Heart left ventricle (tissue), 16 donors: ENCODE results near the gene NKIRAS1. TPM values are rescaled to one million over a fixed set of nuclear protein-coding genes. Genes with fewer than 3 reads are reported as not detected.
A peak's percentile ranks its signal among the peaks of the same experiment; 100 is the strongest.
"Not testable (repeated sequence)": the region's sequence is repeated elsewhere in the genome, so short reads cannot be mapped to it uniquely, and the experiment has no call there.

Experiments
- ATAC-seq, 4 donors: fragments of 200-7000 bp; cut with Tn5 transposase; one replicate each; pipeline ENCODE4 v1.9.1; 2020 to 2022; ENCODE audit warnings: moderate library complexity in 4 of 4, mild to moderate bottlenecking in 3 of 4, moderate number of reproducible peaks in 1 of 4
- DNase-seq, 5 donors: peaks; one replicate each; pipeline ENCODE4 v3.0.0-alpha.2; 2020
- H3K27ac ChIP-seq, 12 donors: fragments of 200-600 bp; sonication (generic) in 4 of 12; one replicate each; pipeline versions ENCODE4 v1.5.0 to v1.8.0; 2016 to 2022; ENCODE audit warnings: mild to moderate bottlenecking in 2 of 12
- H3K27me3 ChIP-seq, 9 donors: fragments of 200-600 bp; sonication (generic) in 2 of 9; one replicate each; pipeline versions ENCODE4 v1.5.1 to v1.8.0; 2016 to 2022; ENCODE audit warnings: mild to moderate bottlenecking in 3 of 9
- H3K36me3 ChIP-seq, 9 donors: fragments of 200-600 bp; sonication (generic) in 2 of 9; one replicate each; pipeline versions ENCODE4 v1.5.0 to v1.8.0; 2018 to 2022; ENCODE audit warnings: mild to moderate bottlenecking in 2 of 9
- H3K4me1 ChIP-seq, 12 donors: fragments of 200-600 bp; sonication (generic) in 4 of 12; one replicate each; pipeline versions ENCODE4 v1.5.0 to v1.8.0; 2016 to 2022; ENCODE audit warnings: mild to moderate bottlenecking in 3 of 12
- H3K4me3 ChIP-seq, 12 donors: fragments of 200-600 bp; sonication (generic) in 4 of 12; one replicate each; pipeline versions ENCODE4 v1.5.0 to v1.8.0; 2017 to 2022; ENCODE audit warnings: mild to moderate bottlenecking in 9 of 12, moderate library complexity in 4 of 12
- H3K9me3 ChIP-seq, 12 donors: fragments of 200-600 bp; sonication (generic) in 4 of 12; one replicate each; pipeline versions ENCODE4 v1.5.0 to v1.8.0; 2016 to 2022; ENCODE audit warnings: mild to moderate bottlenecking in 1 of 12
- POLR2A ChIP-seq, 2 donors: fragments of 450-650 bp; IDR thresholded peaks; one replicate each; pipeline ENCODE4 v1.6.1; 2017; ENCODE audit warnings: antibody characterized with exemption in 2 of 2, mild to moderate bottlenecking in 2 of 2, moderate library complexity in 2 of 2
- WGBS, 4 donors: extraction: QIAGEN DNeasy Blood & Tissue Kit in 2 of 4; methylation state at CpG; one replicate each; pipeline versions ENCODE4 v1.1.5 to v1.1.7; 2013 to 2018; 5-methylcytosine and 5-hydroxymethylcytosine counted together
- intact Hi-C, 10 donors: fragments of 100-400 bp; cut with DNase I; formaldehyde crosslinking; loops; one replicate each; pipeline versions ENCODE4 v1.11.1 to v1.14.2; 2022
- polyA plus RNA-seq, 2 donors: library from polyadenylated mRNA; stranded (reverse); fragments of 200-250 nt; gene quantifications; one replicate each; pipeline ENCODE4 v1.2.3, GENCODE V29; 2013
- total RNA-seq, 9 donors: library from RNA; depleted of rRNA in 2 of 9; stranded (reverse); fragments of >200 nt in 2 of 9; fragmentation: NEBNext Ultra II Directional in 3 of 9; extraction: Animal tissue kit (Norgen Biotek cat#: 25700) in 3 of 9; gene quantifications; one replicate each; pipeline versions ENCODE4 v1.1.0 to v1.2.4, GENCODE V29; 2016 to 2023
- TF ChIP-seq, protein P1 (sequence below), 12 donors: fragments of 200-600 bp; sonication (generic) in 4 of 12; IDR thresholded peaks; one replicate each; pipeline versions ENCODE4 v1.5.0 to v1.8.0; 2018 to 2022; ENCODE audit warnings: antibody characterized with exemption in 12 of 12, mild to moderate bottlenecking in 5 of 12
- donor health status: ischemic (EF 13 %, LVEDD 7.1; RV severe dilation, severe dysfunction).
- donor health status: healthy with polysubstance abuse.
- donor health status: DM: no; HTN: yes; CAD: no.
- donor health status: DM: no; HTN: no; CAD: no.
- donor health status: ischemic (EF 25% LVEDD 6.9; RV normal size, moderate dysfunction).
- donor health status: ischemic (EF 25% LVEDD 5.7; RV mildly dilated, moderate dysfunction).
- donor health status: healthy.
- donor health status: DM: yes; HTN: yes; CAD: no.
- donor health status: ischemic (EF 35%, LVEDD 5.7; RV mildly dilated, moderate dysfunction).
- donor health status: nonischemic (EF 11% LVEDD 7.7; RV severe dilation, severe dysfunction).
- donor health status: DM: yes; HTN: yes; CAD: no.
- donor health status: PGD.
- donor health status: ischemic (EF 29% LVEDD 5.4; RV normal size, mild dysfunction).
- donor health status: nonischemic (EF 23%, LVEDD 6.1; RV moderate dilation, normal function).

The NKIRAS1 gene
- total and polyA plus RNA-seq, 11 donors = 13.3 to 23.2 (median 17.8) TPM

DNA sequence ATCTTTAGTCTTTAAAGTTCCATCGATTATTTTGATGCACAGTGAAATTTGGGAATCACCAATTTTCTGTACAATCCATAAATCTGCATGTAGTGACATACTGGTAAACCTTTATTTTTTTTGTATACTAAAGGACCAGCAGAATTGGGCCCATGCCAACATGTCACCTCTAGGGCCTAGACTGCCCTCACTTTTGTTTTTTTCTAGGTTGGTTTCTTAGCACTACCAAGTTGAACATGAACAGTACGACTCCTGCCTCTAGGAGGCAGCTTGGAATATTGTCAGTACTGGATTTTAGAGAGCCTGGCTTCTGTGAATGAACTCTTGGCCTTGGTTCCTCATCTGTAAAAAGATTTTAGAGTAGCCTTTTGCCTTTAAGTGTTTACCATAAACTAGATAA is 32.3 kb downstream of the NKIRAS1 start:
- peak in 1 of 4 donors; percentile 41 for ATAC-seq
- no peak overlapping the region for H3K4me3 ChIP-seq
- peaks cover 0 to 17% (median 5%) of the 10 kb centered on the region in 9 donors for H3K36me3 ChIP-seq
- H3K27ac ChIP-seq = no peak overlapping the region
- WGBS, 4 donors = 89 to 96% (median 94%) methylated on average over 2 of the region's 2 CpGs
- H3K9me3 ChIP-seq = no peaks in the 10 kb centered on the region
- peaks cover 0 to 28% (median 17%) of the 10 kb centered on the region in 12 donors for H3K4me1 ChIP-seq
- H3K27me3 ChIP-seq = no peaks in the 10 kb centered on the region
- no peak for DNase-seq
- intact Hi-C loops = loop anchor here in 1 of 10 donors (10.0 kb wide), 1 partner anchor 350 kb away; no protein-coding TSS in a partner anchor
- no peak for TF ChIP-seq POLR2A (IDR thresholded peaks at IDR 0.05)
- TF ChIP-seq, protein P1, sequence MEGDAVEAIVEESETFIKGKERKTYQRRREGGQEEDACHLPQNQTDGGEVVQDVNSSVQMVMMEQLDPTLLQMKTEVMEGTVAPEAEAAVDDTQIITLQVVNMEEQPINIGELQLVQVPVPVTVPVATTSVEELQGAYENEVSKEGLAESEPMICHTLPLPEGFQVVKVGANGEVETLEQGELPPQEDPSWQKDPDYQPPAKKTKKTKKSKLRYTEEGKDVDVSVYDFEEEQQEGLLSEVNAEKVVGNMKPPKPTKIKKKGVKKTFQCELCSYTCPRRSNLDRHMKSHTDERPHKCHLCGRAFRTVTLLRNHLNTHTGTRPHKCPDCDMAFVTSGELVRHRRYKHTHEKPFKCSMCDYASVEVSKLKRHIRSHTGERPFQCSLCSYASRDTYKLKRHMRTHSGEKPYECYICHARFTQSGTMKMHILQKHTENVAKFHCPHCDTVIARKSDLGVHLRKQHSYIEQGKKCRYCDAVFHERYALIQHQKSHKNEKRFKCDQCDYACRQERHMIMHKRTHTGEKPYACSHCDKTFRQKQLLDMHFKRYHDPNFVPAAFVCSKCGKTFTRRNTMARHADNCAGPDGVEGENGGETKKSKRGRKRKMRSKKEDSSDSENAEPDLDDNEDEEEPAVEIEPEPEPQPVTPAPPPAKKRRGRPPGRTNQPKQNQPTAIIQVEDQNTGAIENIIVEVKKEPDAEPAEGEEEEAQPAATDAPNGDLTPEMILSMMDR (IDR thresholded peaks at IDR 0.05) = peak in 1 of 12 donors; percentile 12

DNA sequence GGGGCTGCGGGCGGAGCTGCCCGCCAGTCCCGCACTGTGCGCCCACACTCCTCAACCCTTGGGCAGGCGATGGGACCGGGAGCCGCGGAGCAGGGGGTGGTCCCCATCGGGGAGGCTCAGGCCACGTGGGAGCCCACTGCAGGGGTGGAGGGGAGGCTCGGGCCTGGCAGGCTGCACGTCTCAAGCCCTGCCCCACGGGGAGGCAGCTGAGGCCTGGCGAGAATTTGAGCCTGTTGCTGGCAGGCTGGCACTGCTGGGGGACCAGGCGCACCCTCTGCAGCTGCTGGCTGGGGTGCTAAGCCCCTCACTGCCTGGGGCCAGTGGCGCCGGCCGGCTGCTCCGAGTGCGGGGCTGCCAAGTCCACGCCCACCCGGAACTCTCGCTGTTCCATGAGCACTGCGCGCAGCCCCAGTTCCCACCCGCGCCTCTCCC is 34.3 kb downstream of the NKIRAS1 start:
- no peaks in the 10 kb centered on the region for H3K27me3 ChIP-seq
- peaks cover 0 to 25% (median 11%) of the 10 kb centered on the region in 12 donors for H3K4me1 ChIP-seq
- TF ChIP-seq, protein P1 (IDR thresholded peaks at IDR 0.05) = no peak
- TF ChIP-seq POLR2A (IDR thresholded peaks at IDR 0.05) = no peak
- H3K9me3 ChIP-seq = no peaks in the 10 kb centered on the region
- no peak for DNase-seq
- peak in 2 of 4 donors; percentile 24 to 26 for ATAC-seq
- intact Hi-C loops = loop anchor here in 1 of 10 donors (10.0 kb wide), 1 partner anchor 352 kb away; no protein-coding TSS in a partner anchor
- H3K36me3 ChIP-seq = peaks cover 0 to 16% (median 0%) of the 10 kb centered on the region in 9 donors
- H3K4me3 ChIP-seq = no peak overlapping the region
- 96 to 98% (median 97%) methylated on average over 13 to 28 of the region's 28 CpGs for WGBS, 4 donors
- H3K27ac ChIP-seq = no peak overlapping the region

DNA sequence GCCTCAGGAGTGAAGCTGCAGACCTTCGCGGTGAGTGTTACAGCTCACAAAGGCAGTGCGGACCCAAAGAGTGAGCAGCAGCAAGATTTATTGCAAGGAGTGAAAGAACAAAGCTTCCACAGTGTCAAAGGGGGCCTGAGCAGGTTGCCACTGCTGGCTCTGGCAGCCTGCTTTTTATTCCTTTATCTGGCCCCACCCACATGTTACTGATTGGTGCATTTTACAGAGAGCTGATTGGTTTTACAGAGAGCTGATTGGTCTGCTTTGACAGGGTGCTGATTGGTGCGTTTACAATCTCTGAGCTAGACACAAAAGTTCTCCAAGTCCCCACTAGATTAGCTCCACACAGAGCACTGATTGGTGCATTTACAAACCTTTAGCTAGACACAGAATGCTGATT is 34.8 kb downstream of the NKIRAS1 start:
- H3K27ac ChIP-seq, DNase-seq, ATAC-seq, H3K4me3 ChIP-seq, H3K9me3 ChIP-seq, H3K27me3 ChIP-seq: not testable (repeated sequence)
- 86 to 100% (median 98%) methylated on average over 4 of the region's 4 CpGs for WGBS, 4 donors
- H3K4me1 ChIP-seq = peaks cover 0 to 29% (median 16%) of the 10 kb centered on the region in 12 donors
- intact Hi-C loops = loop anchor here in 1 of 10 donors (10.0 kb wide), 1 partner anchor 353 kb away; no protein-coding TSS in a partner anchor
- H3K36me3 ChIP-seq = peaks cover 0 to 16% (median 0%) of the 10 kb centered on the region in 9 donors

DNA sequence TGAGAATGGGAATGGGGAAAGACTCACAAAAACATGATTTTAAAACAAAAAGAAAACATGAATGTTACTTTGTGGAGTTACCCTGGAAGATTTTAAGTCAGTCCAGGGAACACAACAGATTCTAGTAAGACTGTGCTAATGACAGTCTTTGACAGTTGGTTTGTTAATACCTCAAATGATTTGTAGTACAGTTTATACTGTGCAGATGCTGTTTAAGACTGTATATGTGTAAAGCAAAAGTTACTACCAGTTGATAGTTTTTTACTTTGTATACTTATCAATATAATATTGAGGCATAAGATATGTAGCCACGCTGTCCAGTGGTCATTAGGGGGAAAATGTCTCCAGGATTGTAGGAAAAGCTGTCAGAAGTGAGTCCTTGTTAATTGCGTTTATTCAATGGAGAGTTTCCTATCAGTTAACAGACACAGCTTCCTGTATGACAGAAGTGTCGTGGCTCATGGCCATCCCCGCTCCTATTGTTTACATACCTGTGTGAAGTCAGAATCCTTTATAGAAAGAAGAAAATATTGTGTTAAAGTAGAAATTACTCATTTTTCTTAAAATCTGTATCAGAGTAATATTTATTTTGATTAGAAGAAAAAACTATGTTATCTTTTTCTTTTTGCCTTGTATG is 36.0 kb downstream of the NKIRAS1 start:
- Histone ChIP-seq H3K4me3 (no peak overlapping the region), H3K27me3 (no peaks in the 10 kb centered on the region), H3K27ac (no peak overlapping the region), H3K4me1 (peaks cover 0 to 39% (median 21%) of the 10 kb centered on the region in 12 donors), H3K36me3 (peaks cover 0 to 16% (median 0%) of the 10 kb centered on the region in 9 donors), H3K9me3 (no peaks in the 10 kb centered on the region)
- DNase-seq (no peak), ATAC-seq (no peak)
- WGBS, 4 donors = 31 to 42% (median 34%) methylated on average over 4 of the region's 4 CpGs
- intact Hi-C loops = loop anchor here in 1 of 10 donors (10.0 kb wide), 1 partner anchor 354 kb away; no protein-coding TSS in a partner anchor
- TF ChIP-seq, protein P1 (IDR thresholded peaks at IDR 0.05) = no peak
- no peak for TF ChIP-seq POLR2A (IDR thresholded peaks at IDR 0.05)
